Keratinocyte (primary cell): ENCODE results near the gene FUZ. TPM values are rescaled to one million over a fixed set of nuclear protein-coding genes. Genes with fewer than 3 reads are reported as not detected.

Experiments
- DNase-seq: peaks from one replicate; pipeline ENCODE4 v3.0.0-alpha.2; 2011; ENCODE audit warnings: low read depth, missing footprints, low spot score
- FAIRE-seq: peaks from 2 replicates; lab custom pipeline; 2011; peaks lifted over from hg19 to GRCh38; lab: Jason Lieb, UNC
- H2AFZ ChIP-seq: 2 replicates; pipeline ENCODE4 v1.6.0; 2012; ENCODE audit warnings: low read length, control low read depth, inconsistent platforms; ENCODE audit not compliant: control insufficient read depth
- H3K27ac ChIP-seq: 2 replicates; pipeline ENCODE4 v1.5.1; 2011; ENCODE audit warnings: low read length; ENCODE audit not compliant: control insufficient read depth, insufficient read depth
- H3K27me3 ChIP-seq: 3 replicates; pipeline ENCODE4 v1.6.0; 2011; ENCODE audit warnings: low read length; ENCODE audit not compliant: control insufficient read depth, insufficient read depth; ENCODE audit errors: extremely low read depth
- H3K36me3 ChIP-seq, 2 experiments: 2 replicates in 1 of 2; 3 replicates in 1 of 2; pipeline ENCODE4 v1.5.1; 2011; ENCODE audit warnings: low read length in 2 of 2, mild to moderate bottlenecking in 1 of 2; ENCODE audit not compliant: control insufficient read depth in 2 of 2, insufficient read depth in 2 of 2; ENCODE audit errors: extremely low read depth in 1 of 2
- H3K4me1 ChIP-seq: 3 replicates; pipeline ENCODE4 v1.5.1; 2011; ENCODE audit warnings: low read length; ENCODE audit not compliant: control insufficient read depth, insufficient read depth; ENCODE audit errors: extremely low read depth
- H3K4me2 ChIP-seq: 3 replicates; pipeline ENCODE4 v1.6.0; 2011; ENCODE audit warnings: low read depth, low read length; ENCODE audit not compliant: control insufficient read depth, insufficient read depth; ENCODE audit errors: extremely low read depth
- H3K4me3 ChIP-seq, 3 experiments: fragments of 200-600 bp in 1 of 3; sonication (generic) in 1 of 3; 2 replicates in 2 of 3; 3 replicates in 1 of 3; pipeline ENCODE4 v1.5.1; 2011 to 2016; ENCODE audit warnings: low read length in 3 of 3, mild to moderate bottlenecking in 3 of 3, control low read depth in 2 of 3, inconsistent platforms in 1 of 3, low read depth in 1 of 3, mixed read lengths in 1 of 3, mixed run types in 1 of 3, moderate library complexity in 1 of 3; ENCODE audit not compliant: control insufficient read depth in 2 of 3, insufficient read depth in 2 of 3; ENCODE audit errors: extremely low read depth in 1 of 3
- H3K79me2 ChIP-seq: 2 replicates; pipeline ENCODE4 v1.6.0; 2012; ENCODE audit warnings: low read length; ENCODE audit not compliant: control insufficient read depth, insufficient read depth
- H3K9ac ChIP-seq: 3 replicates; pipeline ENCODE4 v1.6.0; 2011; ENCODE audit warnings: low read length; ENCODE audit not compliant: control insufficient read depth, insufficient read depth; ENCODE audit errors: extremely low read depth
- H3K9me1 ChIP-seq: 3 replicates; pipeline ENCODE4 v1.6.0; 2011; ENCODE audit warnings: low read length; ENCODE audit not compliant: control insufficient read depth, insufficient read depth; ENCODE audit errors: extremely low read depth
- H3K9me3 ChIP-seq: 2 replicates; pipeline ENCODE4 v1.5.1; 2012; ENCODE audit warnings: low read depth, low read length; ENCODE audit not compliant: control insufficient read depth
- H4K20me1 ChIP-seq: 3 replicates; pipeline ENCODE4 v1.6.0; 2011; ENCODE audit warnings: low read length; ENCODE audit not compliant: control insufficient read depth, insufficient read depth; ENCODE audit errors: extremely low read depth
- CTCF ChIP-seq, 3 experiments: IDR thresholded peaks in 1 of 3; conservative IDR thresholded peaks in 1 of 3; optimal IDR thresholded peaks in 1 of 3; 2 replicates in 2 of 3; 3 replicates in 1 of 3; pipeline versions ENCODE3 to v1.5.1; 2011; ENCODE audit warnings: low read length in 3 of 3, mild to moderate bottlenecking in 3 of 3, moderate library complexity in 2 of 3, control low read depth in 1 of 3, inconsistent platforms in 1 of 3; ENCODE audit not compliant: insufficient read depth in 2 of 3; ENCODE audit errors: extremely low read depth in 1 of 3
- EZH2 ChIP-seq: IDR thresholded peaks from one replicate; pipeline ENCODE4 v1.6.1; 2012; ENCODE audit warnings: inconsistent platforms, mild to moderate bottlenecking, low read length, moderate library complexity
- dilution Hi-C: fragments of 300-500 bp; cut with MboI; formaldehyde crosslinking; loops from one replicate; pipeline ENCODE4 v1.7.0; 2020; ENCODE audit warnings: low sequenced_read_pairs; ENCODE audit not compliant: extremely low pct_ligation_motif_present
- polyA plus RNA-seq, 5 experiments: library from polyadenylated mRNA; depleted of rRNA in 3 of 5; stranded (reverse) in 3 of 5; stranded (forward) in 1 of 5; unstranded in 1 of 5; fragments of >200 nt; gene quantifications; 1 replicate in 1 of 5; 2 replicates in 3 of 5; 3 replicates in 1 of 5; pipeline versions ENCODE4 v1.2.1 to v1.2.3, GENCODE V29; 2011 to 2012; ENCODE audit warnings: missing spikeins in 2 of 5, low read depth in 1 of 5, low replicate concordance in 1 of 5

The FUZ gene
- polyA plus RNA-seq, 1 donor (not counting 4 experiments of a cell fraction or from before 2014, with no cell fraction given): 3.7 TPM

DNA sequence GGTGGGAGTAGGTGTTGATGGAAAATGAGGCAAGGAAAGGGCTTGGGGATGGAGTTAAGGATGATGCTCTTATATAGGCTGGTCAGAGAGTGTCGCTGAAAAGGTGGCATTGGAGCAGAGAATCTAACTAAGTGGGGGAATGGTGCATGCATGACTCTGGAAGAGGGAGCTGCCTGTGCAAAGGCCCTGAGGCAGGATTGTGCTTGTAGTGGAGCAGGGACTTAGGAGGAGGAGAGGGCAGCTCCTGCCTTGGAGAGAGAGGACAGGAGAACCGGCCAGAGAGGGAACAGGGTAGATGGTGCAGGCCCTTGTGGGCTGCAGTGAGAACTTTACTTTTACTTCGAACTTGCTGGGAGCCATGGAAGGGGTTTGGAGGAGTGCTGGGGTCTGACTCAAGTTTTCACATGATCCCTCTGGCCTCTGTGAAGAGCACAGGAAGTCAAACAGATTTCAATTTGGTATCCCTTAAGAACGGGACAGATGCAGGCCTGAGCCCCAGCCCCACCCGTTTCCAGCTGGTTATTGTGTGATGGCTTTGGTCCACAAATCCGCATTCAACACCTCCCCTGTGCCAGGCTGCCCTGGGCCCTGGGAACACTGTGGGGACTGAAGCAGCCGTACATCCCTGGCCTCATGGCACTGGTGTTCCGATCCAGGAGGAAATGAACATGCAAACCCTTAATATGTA, 39.3 kb downstream of the FUZ start:
- Histone ChIP-seq H3K27ac (no peak overlapping the region), H2AFZ (no peak overlapping the region), H3K27me3 (no peaks in the 10 kb centered on the region), H3K9me3 (no peaks in the 10 kb centered on the region), H3K4me3 (no peak overlapping the region), H3K4me1 (peaks cover 7% of the 10 kb centered on the region), H4K20me1 (peaks cover 9% of the 10 kb centered on the region), H3K9me1 (peaks cover 3% of the 10 kb centered on the region), H3K9ac (no peak overlapping the region), H3K36me3 (peaks cover 5 to 10% of the 10 kb centered on the region in 2 experiments), H3K4me2 (no peak overlapping the region), H3K79me2 (peaks cover 57% of the 10 kb centered on the region)
- dilution Hi-C loops: no loop called here
- TF ChIP-seq EZH2 (no peak), CTCF (optimal IDR thresholded peaks at IDR 0.05 in 1 of 3, IDR thresholded peaks at IDR 0.05 in 1 of 3, conservative IDR thresholded peaks at IDR 0.05 in 1 of 3; ENCODE audit: extremely low read depth in 1 of 3, insufficient read depth in 2 of 3, low read length in 3 of 3) (no peak)
- FAIRE-seq (no peak), DNase-seq (no peak)

DNA sequence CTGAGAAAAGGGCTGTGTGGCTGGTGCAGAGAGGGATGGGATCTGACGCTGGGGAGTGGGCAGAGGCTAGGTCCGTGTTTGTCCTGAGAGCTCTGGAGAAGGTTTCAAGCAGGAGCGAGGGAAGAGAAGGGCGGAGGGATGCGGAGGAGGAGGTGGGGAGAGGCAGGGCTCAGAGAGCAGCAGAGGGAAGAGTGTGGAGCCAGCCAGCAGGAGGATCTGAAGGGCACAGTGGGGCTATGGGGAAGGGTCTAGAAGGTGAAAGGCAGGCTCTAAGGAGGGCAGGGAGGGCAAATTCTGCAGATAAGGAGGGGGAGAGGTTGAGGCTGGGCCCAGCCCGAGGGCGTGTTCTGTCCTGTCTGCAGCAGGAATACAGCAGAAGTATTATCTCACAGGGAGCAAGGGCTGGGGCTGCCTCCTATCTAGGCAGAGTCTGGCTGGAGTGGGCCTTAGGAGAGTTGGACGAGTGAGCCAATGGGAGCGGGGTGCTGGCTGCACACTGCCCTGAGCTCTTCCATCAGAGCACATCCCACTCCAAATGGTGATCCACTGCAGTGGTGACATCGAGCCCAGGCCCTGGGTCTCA, 40.2 kb downstream of the FUZ start:
- Histone ChIP-seq H3K4me2 (no peak overlapping the region), H3K4me1 (peaks cover 13% of the 10 kb centered on the region), H2AFZ (no peak overlapping the region), H3K36me3 (peaks cover 5 to 10% of the 10 kb centered on the region in 2 experiments), H3K9me3 (no peaks in the 10 kb centered on the region), H3K27ac (no peak overlapping the region), H3K9me1 (peaks cover 6% of the 10 kb centered on the region), H3K9ac (peak overlapping the region; percentile 9), H4K20me1 (peaks cover 9% of the 10 kb centered on the region), H3K27me3 (no peaks in the 10 kb centered on the region), H3K4me3 (no peak overlapping the region), H3K79me2 (peaks cover 63% of the 10 kb centered on the region)
- TF ChIP-seq CTCF (optimal IDR thresholded peaks at IDR 0.05 in 1 of 3, IDR thresholded peaks at IDR 0.05 in 1 of 3, conservative IDR thresholded peaks at IDR 0.05 in 1 of 3; ENCODE audit: extremely low read depth in 1 of 3, insufficient read depth in 2 of 3, low read length in 3 of 3): no peak
- no peak for TF ChIP-seq EZH2
- DNase-seq (no peak), FAIRE-seq (no peak)
- dilution Hi-C loops: no loop called here
